ENCODE measurements around the gene EMC9. TPM values are rescaled to one million over a fixed set of nuclear protein-coding genes. Genes with fewer than 3 reads are reported as not detected.

EMC9 gene
- total and polyA plus RNA-seq, 2 of the 8 experiments (the other 6 are each of a cell fraction or from before 2014, with no cell fraction given), result 38.4 to 47.2 TPM

- TF ChIP-seq, protein P1, sequence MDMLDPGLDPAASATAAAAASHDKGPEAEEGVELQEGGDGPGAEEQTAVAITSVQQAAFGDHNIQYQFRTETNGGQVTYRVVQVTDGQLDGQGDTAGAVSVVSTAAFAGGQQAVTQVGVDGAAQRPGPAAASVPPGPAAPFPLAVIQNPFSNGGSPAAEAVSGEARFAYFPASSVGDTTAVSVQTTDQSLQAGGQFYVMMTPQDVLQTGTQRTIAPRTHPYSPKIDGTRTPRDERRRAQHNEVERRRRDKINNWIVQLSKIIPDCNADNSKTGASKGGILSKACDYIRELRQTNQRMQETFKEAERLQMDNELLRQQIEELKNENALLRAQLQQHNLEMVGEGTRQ (IDR thresholded peaks at IDR 0.05; ENCODE audit: low read length), result no peak
- TF ChIP-seq SP1 (IDR thresholded peaks at IDR 0.05; ENCODE audit: low read depth, low read length) (no peak), KDM5A (IDR thresholded peaks at IDR 0.05; ENCODE audit: low read length) (no peak)
Measured at GRCh38 chr14:24102357-24103048, 38.9 kb downstream of the EMC9 start (continued).

Data from H1 (cell line).